ENCODE data around the gene ZNF28. TPM values are rescaled to one million over a fixed set of nuclear protein-coding genes. Genes with fewer than 3 reads are reported as not detected.
A peak's percentile ranks its signal among the peaks of the same experiment; 100 is the strongest.
"Not testable (repeated sequence)": the region's sequence is repeated elsewhere in the genome, so short reads cannot be mapped to it uniquely, and the experiment has no call there.

The ZNF28 gene
- total RNA-seq, result 10 to 100 TPM; 50.4 to 52.2 TPM
- polyA plus RNA-seq (2013, experiment 1 of 2), result 14.5 TPM
- 16.6 TPM for polyA plus RNA-seq (2013, experiment 2 of 2)
- long read RNA-seq, experiment 1, partial matches to known transcripts, result 0 of 6 reads
- long read RNA-seq, experiment 1, other reads (novel, unspliced or antisense), result 6 of 6 reads
- long read RNA-seq, experiment 2, full-length matches to known transcripts, result 38 of 82 reads
- long read RNA-seq, experiment 2, partial matches to known transcripts, result 2 of 82 reads
- long read RNA-seq, experiment 2, other reads (novel, unspliced or antisense), result 42 of 82 reads
- long read RNA-seq, experiment 3, full-length matches to known transcripts, result 40 of 108 reads
- long read RNA-seq, experiment 3, partial matches to known transcripts, result 5 of 108 reads
- long read RNA-seq, experiment 3, other reads (novel, unspliced or antisense), result 63 of 108 reads
- long read RNA-seq, experiment 4, full-length matches to known transcripts, result 1 of 2 reads
- long read RNA-seq, experiment 4, partial matches to known transcripts, result 0 of 2 reads
- long read RNA-seq, experiment 4, other reads (novel, unspliced or antisense), result 1 of 2 reads

DNA sequence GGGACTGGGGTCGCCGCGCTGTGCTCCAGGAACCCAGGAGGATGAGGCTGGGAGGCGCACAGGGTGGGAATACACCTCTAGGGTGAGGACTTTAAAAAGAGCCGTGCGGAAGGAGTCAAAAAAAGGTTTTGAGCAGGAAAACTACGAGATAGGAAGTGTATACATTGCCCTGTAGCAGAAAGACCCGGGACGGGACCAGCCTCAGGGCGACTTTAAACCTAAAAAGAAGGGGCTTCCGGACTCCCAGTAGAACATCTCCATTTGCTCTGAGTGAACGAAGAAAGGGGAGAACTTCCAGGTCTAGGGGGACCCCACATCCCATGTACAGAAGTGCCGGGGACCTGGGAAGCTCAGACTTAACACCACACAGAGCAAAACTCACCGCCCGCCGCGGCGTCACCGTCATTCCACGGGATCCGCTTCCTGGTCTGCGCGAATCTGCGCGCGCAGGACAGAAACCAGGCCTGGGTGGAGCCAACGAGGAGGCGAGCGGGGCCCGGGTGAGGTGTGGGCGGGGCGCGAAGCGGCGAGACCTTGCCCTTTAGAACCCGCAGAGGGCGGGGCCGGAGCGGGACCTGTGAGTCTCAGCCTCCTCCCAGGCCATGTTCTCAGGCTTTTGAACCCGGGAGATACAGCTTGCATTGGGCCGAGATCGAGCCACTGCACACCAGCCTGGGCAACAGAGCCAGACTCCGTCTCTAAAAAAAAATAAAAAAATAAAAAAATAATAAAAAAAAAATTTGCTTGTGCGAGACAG, at the start of gene ZNF28:
Gene ZNF28 (minus strand): TSS at position 430 of the 757 bp plus-strand sequence. CDS start 3,675 bp downstream, outside the sequence.
- Histone ChIP-seq H3K9ac (ENCODE audit: extremely low read depth, low read length, poor library complexity, severe bottlenecking) (peak within 1 kb of the TSS; percentile 64), H3K36me3 (ENCODE audit: control insufficient read depth, insufficient read depth, low read length) (peaks cover 12% of the 10 kb centered on the region), H3K4me3 (ENCODE audit: low read length) (peak within 1 kb of the TSS; percentile 84)
- H3K4me1 ChIP-seq (ENCODE audit: control insufficient read depth, insufficient read depth, low read length); H3K27ac ChIP-seq (ENCODE audit: low read depth, low read length); H3K27me3 Mint-ChIP-seq (ENCODE audit: insufficient read depth); H3K9me3 Mint-ChIP-seq; H3K9me3 ChIP-seq (ENCODE audit: control insufficient read depth, low read length); H3K27me3 ChIP-seq (ENCODE audit: control insufficient read depth, insufficient read depth, low read length, poor library complexity, severe bottlenecking): not testable (repeated sequence)
- TF ChIP-seq CTCF (conservative IDR thresholded peaks at IDR 0.05), result peak; percentile 19
- peak; percentile 77 for DNase-seq
- peaks cover 17% of the 10 kb centered on the region for H3K36me3 Mint-ChIP-seq (ENCODE audit: low read depth)
- H3K4me3 Mint-ChIP-seq, result peak within 1 kb of the TSS; percentile 89
- H3K4me1 Mint-ChIP-seq, result peaks cover 13% of the 10 kb centered on the region
- WGBS, 2 experiments (ENCODE audit: insufficient coverage in 1 of 2, insufficient read length in 1 of 2), result 7 to 13% methylated on average over 9 to 21 of the region's 44 CpGs
- H3K27ac Mint-ChIP-seq, result peak within 1 kb of the TSS; percentile 69

- not testable (repeated sequence) for H3K4me1 Mint-ChIP-seq; H3K9me3 Mint-ChIP-seq; H3K4me3 ChIP-seq (ENCODE audit: low read length); H3K36me3 ChIP-seq (ENCODE audit: control insufficient read depth, insufficient read depth, low read length); H3K36me3 Mint-ChIP-seq (ENCODE audit: low read depth); H3K27ac ChIP-seq (ENCODE audit: low read depth, low read length); H3K9ac ChIP-seq (ENCODE audit: extremely low read depth, low read length, poor library complexity, severe bottlenecking); H3K4me1 ChIP-seq (ENCODE audit: control insufficient read depth, insufficient read depth, low read length); H3K27me3 ChIP-seq (ENCODE audit: control insufficient read depth, insufficient read depth, low read length, poor library complexity, severe bottlenecking); H3K27ac Mint-ChIP-seq; H3K4me3 Mint-ChIP-seq; H3K27me3 Mint-ChIP-seq (ENCODE audit: insufficient read depth); DNase-seq
- WGBS, 2 experiments (ENCODE audit: insufficient coverage in 1 of 2, insufficient read length in 1 of 2), result 93 to 95% methylated on average over 8 to 11 of the region's 11 CpGs
- H3K9me3 ChIP-seq (ENCODE audit: control insufficient read depth, low read length), result peaks cover 12% of the 10 kb centered on the region
Observed at GRCh38 chr19:52868031-52868430, 46.6 kb upstream of the ZNF28 start.

GRCh38 chr19:52857378-52858191, 36.2 kb upstream of the ZNF28 start, which contains the start of gene ZNF468:
ZNF468 (minus strand) TSS chr19:52857619; CDS start chr19:52854272, 3,347 bp downstream.
- Histone ChIP-seq H3K36me3 (ENCODE audit: control insufficient read depth, insufficient read depth, low read length) (peaks cover 17% of the 10 kb centered on the region), H3K9ac (ENCODE audit: extremely low read depth, low read length, poor library complexity, severe bottlenecking) (peak within 1 kb of the TSS; percentile 79), H3K4me3 (ENCODE audit: low read length) (peak within 1 kb of the TSS; percentile 89)
- not testable (repeated sequence) for H3K4me1 ChIP-seq (ENCODE audit: control insufficient read depth, insufficient read depth, low read length); H3K27ac ChIP-seq (ENCODE audit: low read depth, low read length); H3K9me3 Mint-ChIP-seq; H3K27me3 Mint-ChIP-seq (ENCODE audit: insufficient read depth); H3K27me3 ChIP-seq (ENCODE audit: control insufficient read depth, insufficient read depth, low read length, poor library complexity, severe bottlenecking); H3K9me3 ChIP-seq (ENCODE audit: control insufficient read depth, low read length)
- peaks cover 27% of the 10 kb centered on the region for H3K4me1 Mint-ChIP-seq
- peak within 1 kb of the TSS; percentile 96 for H3K4me3 Mint-ChIP-seq
- peak; percentile 91 for DNase-seq
- 8 to 27% methylated on average over 3 to 38 of the region's 43 CpGs for WGBS, 2 experiments (ENCODE audit: insufficient coverage in 1 of 2, insufficient read length in 1 of 2)
- H3K36me3 Mint-ChIP-seq (ENCODE audit: low read depth), result peaks cover 24% of the 10 kb centered on the region
- peak within 1 kb of the TSS; percentile 93 for H3K27ac Mint-ChIP-seq
- TF ChIP-seq CTCF (conservative IDR thresholded peaks at IDR 0.05), result peak; percentile 9

GRCh38 chr19:52856540-52857377, 35.3 kb upstream of the ZNF28 start:
- peak overlapping the region; percentile 89 for H3K4me3 ChIP-seq (ENCODE audit: low read length)
- peak overlapping the region; percentile 96 for H3K4me3 Mint-ChIP-seq
- not testable (repeated sequence) for H3K9me3 ChIP-seq (ENCODE audit: control insufficient read depth, low read length); H3K27me3 Mint-ChIP-seq (ENCODE audit: insufficient read depth); H3K27me3 ChIP-seq (ENCODE audit: control insufficient read depth, insufficient read depth, low read length, poor library complexity, severe bottlenecking); H3K27ac ChIP-seq (ENCODE audit: low read depth, low read length); H3K4me1 ChIP-seq (ENCODE audit: control insufficient read depth, insufficient read depth, low read length); H3K9me3 Mint-ChIP-seq
- H3K27ac Mint-ChIP-seq, result peak overlapping the region; percentile 93
- 0 to 7% methylated on average over 3 to 23 of the region's 31 CpGs for WGBS, 2 experiments (ENCODE audit: insufficient coverage in 1 of 2, insufficient read length in 1 of 2)
- peaks cover 24% of the 10 kb centered on the region for H3K36me3 ChIP-seq (ENCODE audit: control insufficient read depth, insufficient read depth, low read length)
- peak; percentile 53 for DNase-seq
- H3K36me3 Mint-ChIP-seq (ENCODE audit: low read depth), result peaks cover 31% of the 10 kb centered on the region
- peak overlapping the region; percentile 79 for H3K9ac ChIP-seq (ENCODE audit: extremely low read depth, low read length, poor library complexity, severe bottlenecking)
- peaks cover 24% of the 10 kb centered on the region for H3K4me1 Mint-ChIP-seq

All from endodermal cell (in vitro differentiated cells).